MCF 10A (cell line): ENCODE measurements around the gene EPO. TPM values are rescaled to one million over a fixed set of nuclear protein-coding genes. Genes with fewer than 3 reads are reported as not detected.

Experiments
- BruUV-seq: library from RNA; stranded (reverse); fragments of 400-500 nt; replicated peaks from 2 replicates; lab custom pipeline; 2021; lab: Mats Ljungman, UMichigan
- CTCF ChIA-PET: fragments of 300-600 bp; sonication (Branson Sonifier 250); formaldehyde crosslinking; extraction: SDS; loops from one replicate; lab custom pipeline; 2021; ENCODE audit warnings: antibody characterized with exemption, inconsistent platforms; lab: Yijun Ruan, JAX
- POLR2A ChIA-PET: fragments of 300-600, 350-650 bp; sonication (Branson Sonifier 250); formaldehyde crosslinking; extraction: SDS; loops from one replicate; lab custom pipeline; 2020; ENCODE audit warnings: antibody characterized with exemption, inconsistent platforms; lab: Yijun Ruan, JAX
- DNase-seq: peaks from one replicate; pipeline ENCODE4 v3.0.0-alpha.2; 2018; ENCODE audit not compliant: unreplicated experiment
- H3K27ac Mint-ChIP-seq: one replicate; pipeline ENCODE4 v1.8.0; 2022; ENCODE audit warnings: mild to moderate bottlenecking, low read depth, mixed read lengths; ENCODE audit not compliant: unreplicated experiment
- H3K27me3 Mint-ChIP-seq: one replicate; pipeline ENCODE4 v1.8.0; 2022; ENCODE audit warnings: mixed read lengths; ENCODE audit not compliant: insufficient read depth, unreplicated experiment
- H3K36me3 Mint-ChIP-seq: one replicate; pipeline ENCODE4 v1.8.0; 2022; ENCODE audit warnings: mild to moderate bottlenecking, moderate library complexity, mixed read lengths; ENCODE audit not compliant: insufficient read depth, unreplicated experiment
- H3K4me1 Mint-ChIP-seq: one replicate; pipeline ENCODE4 v1.8.0; 2022; ENCODE audit warnings: mixed read lengths; ENCODE audit not compliant: insufficient read depth, unreplicated experiment
- H3K4me3 Mint-ChIP-seq: one replicate; pipeline ENCODE4 v1.8.0; 2022; ENCODE audit warnings: mild to moderate bottlenecking, moderate library complexity, mixed read lengths; ENCODE audit not compliant: unreplicated experiment
- H3K9me3 Mint-ChIP-seq: one replicate; pipeline ENCODE4 v1.8.0; 2022; ENCODE audit warnings: mixed read lengths; ENCODE audit not compliant: unreplicated experiment
- intact Hi-C: fragments of 100-400 bp; cut with micrococcal nuclease; formaldehyde crosslinking; loops from 2 replicates; pipeline ENCODE4 v1.14.1; 2022
- total RNA-seq: library from RNA; stranded (reverse); gene quantifications from 2 replicates; pipeline ENCODE4 v1.2.3, GENCODE V29; 2022
- TF ChIP-seq, protein P1 (sequence below): fragments of 200-600 bp; IDR thresholded peaks from one replicate; pipeline ENCODE4 v1.8.0; 2022; ENCODE audit warnings: antibody characterized with exemption, mild to moderate bottlenecking; ENCODE audit not compliant: unreplicated experiment

The EPO gene
- total RNA-seq, 1 experiment from 2014 or later = not detected

DNA sequence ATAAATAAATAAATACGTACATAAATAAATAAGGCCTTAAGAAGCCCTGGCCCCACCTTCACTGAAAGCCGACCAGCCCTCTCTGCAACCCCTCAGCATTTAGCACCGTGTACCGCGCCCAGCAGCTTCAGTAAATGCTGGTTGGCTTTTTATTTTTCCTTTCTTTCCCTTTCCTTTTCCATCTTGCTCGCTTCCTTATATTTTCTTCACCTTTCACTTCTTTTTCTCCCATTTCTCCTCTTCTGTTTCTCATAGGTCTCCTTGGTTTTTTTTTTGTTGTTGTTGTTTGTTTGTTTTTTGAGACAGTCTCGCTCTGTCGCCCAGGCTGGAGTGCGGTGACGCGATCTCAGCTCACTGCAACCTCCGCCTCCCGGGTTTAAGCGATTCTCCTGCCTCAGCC lies 24.3 kb downstream of the EPO start:
- Mint-ChIP-seq H3K36me3 (no peaks in the 10 kb centered on the region), H3K9me3 (no peaks in the 10 kb centered on the region), H3K27ac (no peak overlapping the region), H3K4me3 (no peak overlapping the region), H3K27me3 (peaks cover 13% of the 10 kb centered on the region), H3K4me1 (no peaks in the 10 kb centered on the region)
- TF ChIP-seq, protein P1, sequence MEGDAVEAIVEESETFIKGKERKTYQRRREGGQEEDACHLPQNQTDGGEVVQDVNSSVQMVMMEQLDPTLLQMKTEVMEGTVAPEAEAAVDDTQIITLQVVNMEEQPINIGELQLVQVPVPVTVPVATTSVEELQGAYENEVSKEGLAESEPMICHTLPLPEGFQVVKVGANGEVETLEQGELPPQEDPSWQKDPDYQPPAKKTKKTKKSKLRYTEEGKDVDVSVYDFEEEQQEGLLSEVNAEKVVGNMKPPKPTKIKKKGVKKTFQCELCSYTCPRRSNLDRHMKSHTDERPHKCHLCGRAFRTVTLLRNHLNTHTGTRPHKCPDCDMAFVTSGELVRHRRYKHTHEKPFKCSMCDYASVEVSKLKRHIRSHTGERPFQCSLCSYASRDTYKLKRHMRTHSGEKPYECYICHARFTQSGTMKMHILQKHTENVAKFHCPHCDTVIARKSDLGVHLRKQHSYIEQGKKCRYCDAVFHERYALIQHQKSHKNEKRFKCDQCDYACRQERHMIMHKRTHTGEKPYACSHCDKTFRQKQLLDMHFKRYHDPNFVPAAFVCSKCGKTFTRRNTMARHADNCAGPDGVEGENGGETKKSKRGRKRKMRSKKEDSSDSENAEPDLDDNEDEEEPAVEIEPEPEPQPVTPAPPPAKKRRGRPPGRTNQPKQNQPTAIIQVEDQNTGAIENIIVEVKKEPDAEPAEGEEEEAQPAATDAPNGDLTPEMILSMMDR = no peak
- no peak for DNase-seq
- ChIA-PET CTCF (interaction anchor here (0.9 to 1.4 kb wide), 2 partner anchors 19 to 25 kb away, joined by 3 to 4 read pairs; no protein-coding TSS in a partner anchor), POLR2A (no interaction called here)
- intact Hi-C loops = no loop called here
- BruUV-seq = no TSS peak

DNA sequence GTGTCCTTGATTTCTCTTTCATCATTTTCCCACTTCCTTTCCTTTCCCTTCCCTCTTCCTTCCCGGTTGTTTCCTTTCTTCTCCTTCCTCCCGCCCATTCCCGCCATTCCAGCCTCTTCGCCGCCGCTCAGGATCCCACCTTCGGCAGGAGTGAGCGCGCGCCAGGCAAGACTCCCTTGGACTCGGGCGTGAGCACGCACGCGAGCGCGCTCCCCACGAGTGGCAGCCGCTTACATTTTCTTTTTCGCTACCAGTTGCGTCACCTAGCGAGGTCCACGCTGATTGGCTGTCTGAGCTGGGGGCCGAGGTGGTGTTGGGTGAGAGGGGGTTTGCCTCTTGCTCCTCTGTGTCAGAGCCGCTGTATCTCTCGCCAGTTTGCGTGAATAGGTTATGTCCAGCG lies 24.9 kb downstream of the EPO start:
- peaks cover 13% of the 10 kb centered on the region for H3K27me3 Mint-ChIP-seq
- TF ChIP-seq, protein P1 = no peak
- no peak for DNase-seq
- H3K4me1 Mint-ChIP-seq = no peaks in the 10 kb centered on the region
- H3K4me3 Mint-ChIP-seq = peak overlapping the region; percentile 58
- ChIA-PET CTCF (interaction anchor here (0.9 kb wide), 1 partner anchor 20 kb away, joined by 3 read pairs; no protein-coding TSS in a partner anchor), POLR2A (no interaction called here)
- H3K27ac Mint-ChIP-seq = no peak overlapping the region
- intact Hi-C loops = no loop called here
- H3K9me3 Mint-ChIP-seq = no peaks in the 10 kb centered on the region
- no TSS peak for BruUV-seq
- H3K36me3 Mint-ChIP-seq = no peaks in the 10 kb centered on the region

DNA sequence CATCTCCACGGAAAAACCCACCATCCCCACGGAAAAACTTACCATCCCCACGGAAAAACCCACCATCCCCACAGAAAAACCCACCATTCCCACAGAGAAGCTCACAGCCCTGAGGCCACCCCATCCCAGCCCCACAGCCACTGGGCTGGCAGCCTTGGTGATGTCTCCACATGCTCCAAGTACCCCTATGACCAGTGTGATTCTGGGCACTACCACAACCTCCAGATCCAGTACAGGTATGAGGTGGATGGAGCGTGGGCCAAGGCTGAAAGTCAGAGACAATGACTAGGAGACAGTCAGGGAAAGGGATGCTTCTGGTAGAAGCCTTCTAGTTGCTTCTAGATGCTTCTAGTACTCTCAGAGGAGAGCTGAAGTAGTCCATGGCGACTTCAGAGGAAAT lies 32.7 kb downstream of the EPO start:
- Mint-ChIP-seq H3K4me3 (no peak overlapping the region), H3K4me1 (peaks cover 6% of the 10 kb centered on the region), H3K27me3 (peaks cover 25% of the 10 kb centered on the region), H3K36me3 (peaks cover 10% of the 10 kb centered on the region), H3K9me3 (no peaks in the 10 kb centered on the region), H3K27ac (no peak overlapping the region)
- no TSS peak for BruUV-seq
- ChIA-PET POLR2A (no interaction called here), CTCF (interaction anchor here (0.5 to 0.6 kb wide), 2 partner anchors 14 to 60 kb away, joined by 3 to 6 read pairs; no protein-coding TSS in a partner anchor)
- intact Hi-C loops = no loop called here
- TF ChIP-seq, protein P1 = no peak
- DNase-seq = no peak

DNA sequence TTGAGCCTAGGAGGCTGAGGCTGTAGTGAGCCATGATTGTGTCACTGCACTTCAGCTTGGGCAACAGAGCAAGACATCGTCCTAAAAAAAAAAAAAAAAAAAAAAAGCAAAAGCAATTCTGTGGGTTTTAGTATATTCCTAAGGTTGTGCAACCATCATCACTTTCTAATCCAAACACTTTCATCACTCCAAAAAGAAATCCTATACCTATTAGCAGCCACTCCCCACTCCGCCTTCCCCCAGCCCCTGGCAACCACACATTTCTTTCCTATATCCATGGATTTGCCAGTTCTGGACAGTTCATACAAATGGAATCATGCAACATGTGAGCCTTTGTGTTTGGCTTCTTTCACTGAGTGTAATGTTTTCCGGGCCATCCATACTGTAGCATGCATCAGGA lies 33.5 kb downstream of the EPO start:
- TF ChIP-seq, protein P1 = no peak
- DNase-seq = peak; percentile 38
- no TSS peak for BruUV-seq
- H3K36me3 Mint-ChIP-seq = peaks cover 10% of the 10 kb centered on the region
- no peak overlapping the region for H3K4me3 Mint-ChIP-seq
- H3K4me1 Mint-ChIP-seq = peaks cover 6% of the 10 kb centered on the region
- ChIA-PET CTCF (interaction anchor here (0.5 kb wide), 1 partner anchor 19 kb away, joined by 6 read pairs; no protein-coding TSS in a partner anchor), POLR2A (no interaction called here)
- intact Hi-C loops = no loop called here
- peaks cover 20% of the 10 kb centered on the region for H3K27me3 Mint-ChIP-seq
- no peak overlapping the region for H3K27ac Mint-ChIP-seq
- no peaks in the 10 kb centered on the region for H3K9me3 Mint-ChIP-seq
